Measurements from ENCODE around the gene TGM1.

The TGM1 gene

DNA sequence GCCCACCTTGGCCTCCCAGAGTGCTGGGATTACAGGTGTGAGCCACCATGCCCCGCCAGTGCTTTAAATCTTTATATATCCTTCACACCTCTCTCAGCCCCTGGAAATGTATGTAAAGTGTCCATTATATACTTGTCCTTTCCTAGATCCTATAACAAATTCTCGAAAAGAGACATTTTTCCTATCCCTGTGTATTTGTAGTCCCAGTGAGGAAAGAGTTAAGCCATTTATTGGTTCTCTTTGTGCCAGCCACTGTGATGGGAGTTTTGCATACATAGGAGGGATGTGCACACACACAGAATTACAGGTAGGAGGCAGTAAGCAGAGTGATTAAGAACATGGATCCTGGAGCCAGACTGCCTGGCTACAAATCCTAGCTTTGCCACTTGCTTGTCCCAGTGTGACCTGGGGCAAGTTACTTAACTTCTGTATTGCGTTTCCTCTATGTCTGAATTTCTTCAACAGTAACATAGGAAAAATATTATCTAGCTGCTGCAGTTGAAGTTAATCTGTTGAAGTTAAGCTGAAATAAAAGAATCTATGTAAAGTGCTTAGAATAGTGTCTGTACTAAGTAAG lies 10.5 kb upstream of the TGM1 start:
- Histone ChIP-seq H3K4me1 (ENCODE audit: control insufficient read depth in 2 of 2, insufficient read depth in 1 of 2, low read depth in 1 of 2, low read length in 2 of 2) (peaks cover 4 to 6% of the 10 kb centered on the region in 2 donors), H3K23ac (ENCODE audit: low read depth, low read length, poor library complexity) (no peak overlapping the region), H3K27ac (replicated peaks; ENCODE audit: low read length) (no peak overlapping the region), H4K91ac (ENCODE audit: low read depth, low read length, poor library complexity) (no peak overlapping the region), H3K18ac (ENCODE audit: low read length) (no peak overlapping the region), H2AK5ac (ENCODE audit: low read depth, low read length) (no peak overlapping the region), H3K36me3 (replicated peaks in 1 of 2; ENCODE audit: control insufficient read depth in 2 of 2, insufficient read depth in 2 of 2, low read length in 2 of 2) (peaks cover 0 to 4% of the 10 kb centered on the region in 2 donors), H3K9ac (ENCODE audit: low read depth, low read length, poor library complexity) (no peak overlapping the region), H2BK5ac (ENCODE audit: low read length) (no peak overlapping the region), H2BK12ac (ENCODE audit: low read length) (no peak overlapping the region), H3K4me3 (ENCODE audit: low read length in 2 of 2) (no peak overlapping the region), H3K27me3 (ENCODE audit: control insufficient read depth in 3 of 3, insufficient read depth in 3 of 3, low read depth in 1 of 3, low read length in 3 of 3) (no peaks in the 10 kb centered on the region), H3K79me1 (ENCODE audit: low read depth, low read length) (no peaks in the 10 kb centered on the region), H3K9me3 (replicated peaks in 1 of 2; ENCODE audit: control insufficient read depth in 2 of 2, insufficient read depth in 1 of 2, low read depth in 1 of 2, low read length in 2 of 2) (peaks cover 0 to 1% of the 10 kb centered on the region in 2 donors), H2BK120ac (ENCODE audit: low read depth, low read length) (no peak overlapping the region), H4K8ac (ENCODE audit: low read depth, low read length) (no peak overlapping the region), H2BK15ac (ENCODE audit: low read length) (no peak overlapping the region), H3K4ac (ENCODE audit: low read length) (no peak overlapping the region), H2AFZ (ENCODE audit: low read length) (no peak overlapping the region), H3K4me2 (ENCODE audit: insufficient read depth, low read length, poor library complexity, severe bottlenecking) (no peak overlapping the region), H3K14ac (ENCODE audit: low read length) (no peak overlapping the region)
- WGBS, 2 donors (ENCODE audit: extremely low coverage in 2 of 2, insufficient read length in 2 of 2, insufficient replicate concordance in 1 of 2), result no CpG with 5 or more reads among the region's 3 CpGs
- no peak for DNase-seq (ENCODE audit: low spot score)

DNA sequence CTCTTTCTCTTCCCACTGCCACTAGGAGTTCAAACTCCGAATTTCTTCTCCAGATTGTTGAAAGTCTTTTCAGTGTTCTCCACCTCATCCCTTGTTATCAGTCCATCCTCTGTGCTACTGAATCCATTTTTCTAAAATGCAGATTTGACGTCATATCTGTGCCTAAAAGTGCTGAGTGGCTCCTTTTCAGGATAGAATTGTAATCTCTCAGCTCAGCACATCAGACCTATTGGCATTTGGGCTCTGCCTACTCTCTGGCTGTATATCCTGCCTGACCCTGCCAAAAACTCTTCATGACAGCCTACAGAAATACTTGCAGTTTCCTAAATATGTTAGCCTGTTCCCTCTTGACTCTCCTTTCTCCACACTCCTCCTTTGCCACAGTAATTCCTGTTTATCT lies 9.5 kb upstream of the TGM1 start:
- no peak overlapping the region for H4K8ac ChIP-seq (ENCODE audit: low read depth, low read length)
- H3K4me3 ChIP-seq (ENCODE audit: low read length in 2 of 2), result no peak overlapping the region
- H3K23ac ChIP-seq (ENCODE audit: low read depth, low read length, poor library complexity), result no peak overlapping the region
- H3K9me3 ChIP-seq (replicated peaks in 1 of 2; ENCODE audit: control insufficient read depth in 2 of 2, insufficient read depth in 1 of 2, low read depth in 1 of 2, low read length in 2 of 2), result peaks cover 0 to 1% of the 10 kb centered on the region in 2 donors
- WGBS, 2 donors (ENCODE audit: extremely low coverage in 2 of 2, insufficient read length in 2 of 2, insufficient replicate concordance in 1 of 2), result no CpG with 5 or more reads among the region's 2 CpGs
- peaks cover 0 to 6% of the 10 kb centered on the region in 2 donors for H3K36me3 ChIP-seq (replicated peaks in 1 of 2; ENCODE audit: control insufficient read depth in 2 of 2, insufficient read depth in 2 of 2, low read length in 2 of 2)
- H3K4me2 ChIP-seq (ENCODE audit: insufficient read depth, low read length, poor library complexity, severe bottlenecking), result no peak overlapping the region
- no peak overlapping the region for H3K14ac ChIP-seq (ENCODE audit: low read length)
- no peak overlapping the region for H3K18ac ChIP-seq (ENCODE audit: low read length)
- peaks cover 4 to 6% of the 10 kb centered on the region in 2 donors for H3K4me1 ChIP-seq (ENCODE audit: control insufficient read depth in 2 of 2, insufficient read depth in 1 of 2, low read depth in 1 of 2, low read length in 2 of 2)
- H2BK120ac ChIP-seq (ENCODE audit: low read depth, low read length), result no peak overlapping the region
- H2BK15ac ChIP-seq (ENCODE audit: low read length), result no peak overlapping the region
- no peak overlapping the region for H3K9ac ChIP-seq (ENCODE audit: low read depth, low read length, poor library complexity)
- H2AK5ac ChIP-seq (ENCODE audit: low read depth, low read length), result no peak overlapping the region
- no peak overlapping the region for H3K4ac ChIP-seq (ENCODE audit: low read length)
- no peak overlapping the region for H3K27ac ChIP-seq (replicated peaks; ENCODE audit: low read length)
- H2BK12ac ChIP-seq (ENCODE audit: low read length), result no peak overlapping the region
- no peak overlapping the region for H2BK5ac ChIP-seq (ENCODE audit: low read length)
- no peaks in the 10 kb centered on the region for H3K79me1 ChIP-seq (ENCODE audit: low read depth, low read length)
- no peak overlapping the region for H2AFZ ChIP-seq (ENCODE audit: low read length)
- H4K91ac ChIP-seq (ENCODE audit: low read depth, low read length, poor library complexity), result no peak overlapping the region
- H3K27me3 ChIP-seq (ENCODE audit: control insufficient read depth in 3 of 3, insufficient read depth in 3 of 3, low read depth in 1 of 3, low read length in 3 of 3), result no peaks in the 10 kb centered on the region
- DNase-seq (ENCODE audit: low spot score), result no peak

DNA sequence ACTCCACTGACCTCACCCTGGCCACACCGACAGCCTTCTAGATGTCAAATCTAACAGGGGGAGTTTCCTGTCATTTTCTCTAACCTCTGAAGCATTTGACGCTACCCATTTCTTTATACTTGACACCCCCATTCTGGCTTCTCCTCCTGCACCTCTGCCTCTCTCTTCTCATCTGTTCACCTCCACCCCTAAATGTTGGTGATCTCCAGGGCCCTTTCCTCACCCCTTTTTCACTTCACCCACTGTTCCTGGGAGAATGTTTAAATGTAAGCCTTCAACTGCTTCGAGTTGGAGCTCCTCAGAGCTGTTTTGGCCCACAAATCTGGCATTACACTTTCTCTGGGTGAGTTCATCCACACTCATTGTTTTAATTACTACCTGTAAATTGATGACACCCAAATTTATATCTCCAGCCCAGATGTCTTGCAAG lies 8.9 kb upstream of the TGM1 start:
- Histone ChIP-seq H3K14ac (ENCODE audit: low read length) (no peak overlapping the region), H3K27me3 (ENCODE audit: control insufficient read depth in 3 of 3, insufficient read depth in 3 of 3, low read depth in 1 of 3, low read length in 3 of 3) (no peaks in the 10 kb centered on the region), H3K27ac (replicated peaks; ENCODE audit: low read length) (no peak overlapping the region), H2BK120ac (ENCODE audit: low read depth, low read length) (no peak overlapping the region), H4K8ac (ENCODE audit: low read depth, low read length) (no peak overlapping the region), H3K9me3 (replicated peaks in 1 of 2; ENCODE audit: control insufficient read depth in 2 of 2, insufficient read depth in 1 of 2, low read depth in 1 of 2, low read length in 2 of 2) (peaks cover 0 to 1% of the 10 kb centered on the region in 2 donors), H3K4me1 (ENCODE audit: control insufficient read depth in 2 of 2, insufficient read depth in 1 of 2, low read depth in 1 of 2, low read length in 2 of 2) (peaks cover 4 to 6% of the 10 kb centered on the region in 2 donors), H2AK5ac (ENCODE audit: low read depth, low read length) (peak overlapping the region; percentile 10), H3K4ac (ENCODE audit: low read length) (no peak overlapping the region), H3K36me3 (replicated peaks in 1 of 2; ENCODE audit: control insufficient read depth in 2 of 2, insufficient read depth in 2 of 2, low read length in 2 of 2) (peaks cover 2 to 10% of the 10 kb centered on the region in 2 donors), H4K91ac (ENCODE audit: low read depth, low read length, poor library complexity) (no peak overlapping the region), H3K23ac (ENCODE audit: low read depth, low read length, poor library complexity) (peak overlapping the region; percentile 77), H3K79me1 (ENCODE audit: low read depth, low read length) (no peaks in the 10 kb centered on the region), H3K9ac (ENCODE audit: low read depth, low read length, poor library complexity) (peak overlapping the region; percentile 87), H2AFZ (ENCODE audit: low read length) (peak overlapping the region; percentile 93), H3K18ac (ENCODE audit: low read length) (peak overlapping the region; percentile 67), H3K4me2 (ENCODE audit: insufficient read depth, low read length, poor library complexity, severe bottlenecking) (no peak overlapping the region), H2BK15ac (ENCODE audit: low read length) (no peak overlapping the region), H2BK12ac (ENCODE audit: low read length) (no peak overlapping the region), H3K4me3 (ENCODE audit: low read length in 2 of 2) (peak overlapping the region; percentile 71 to 93), H2BK5ac (ENCODE audit: low read length) (no peak overlapping the region)
- DNase-seq (ENCODE audit: low spot score), result no peak
- no CpG with 5 or more reads among the region's 3 CpGs for whole genome bisulfite sequencing, 2 donors (ENCODE audit: extremely low coverage in 2 of 2, insufficient read length in 2 of 2, insufficient replicate concordance in 1 of 2)

DNA sequence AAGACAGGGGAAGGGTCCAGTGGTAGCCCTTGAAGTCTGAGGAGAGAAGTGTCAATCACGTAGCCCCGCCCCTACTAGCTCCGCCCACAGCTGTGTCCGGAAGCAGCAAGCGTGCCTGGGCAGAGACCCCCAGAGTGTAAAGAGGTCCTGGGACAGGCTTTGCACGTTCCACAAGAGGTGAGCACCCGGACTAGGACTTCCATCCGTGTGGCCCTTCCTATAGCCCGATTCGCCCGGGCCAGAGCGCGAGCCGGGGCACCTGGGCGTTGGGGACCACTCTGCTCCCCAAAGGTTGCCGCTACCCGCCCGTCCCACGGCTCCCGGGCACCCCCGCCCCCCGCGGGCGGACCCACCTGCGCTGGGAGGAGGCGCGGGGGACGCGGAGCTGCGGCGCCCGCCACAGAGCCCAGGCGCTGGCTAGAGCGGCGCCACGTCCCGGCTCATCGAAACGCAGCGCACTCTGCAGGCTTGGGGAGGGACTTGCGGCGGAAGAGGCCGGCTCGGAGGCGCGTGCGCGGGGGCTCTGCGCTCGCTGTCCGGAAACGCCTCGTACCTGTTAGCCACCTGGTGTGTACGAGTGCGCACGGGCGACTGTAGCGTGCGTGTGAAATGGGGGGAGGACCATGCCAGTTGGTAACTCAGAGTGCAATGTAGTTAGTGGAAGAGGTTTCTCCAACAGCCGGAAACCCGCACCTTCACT lies 8.3 kb upstream of the TGM1 start, which contains the start of gene RABGGTA:
RABGGTA (minus strand) TSS at position 464 of the 700 bp plus-strand sequence. CDS start 482 bp downstream, outside the sequence.
- WGBS, 2 donors (ENCODE audit: extremely low coverage in 2 of 2, insufficient read length in 2 of 2, insufficient replicate concordance in 1 of 2), result no CpG with 5 or more reads among the region's 61 CpGs
- no peak within 1 kb of the TSS for H2BK12ac ChIP-seq (ENCODE audit: low read length)

More for the DNA sequence above, 8.3 kb upstream of the TGM1 start, which contains the start of gene RABGGTA:
- H3K36me3 ChIP-seq (replicated peaks in 1 of 2; ENCODE audit: control insufficient read depth in 2 of 2, insufficient read depth in 2 of 2, low read length in 2 of 2), result peaks cover 6 to 15% of the 10 kb centered on the region in 2 donors
- H2BK120ac ChIP-seq (ENCODE audit: low read depth, low read length), result peak within 1 kb of the TSS; percentile 88
- no peaks in the 10 kb centered on the region for H3K27me3 ChIP-seq (ENCODE audit: control insufficient read depth in 3 of 3, insufficient read depth in 3 of 3, low read depth in 1 of 3, low read length in 3 of 3)
- no peak within 1 kb of the TSS for H2BK15ac ChIP-seq (ENCODE audit: low read length)
- H4K8ac ChIP-seq (ENCODE audit: low read depth, low read length), result no peak within 1 kb of the TSS
- peaks cover 4 to 6% of the 10 kb centered on the region in 2 donors for H3K4me1 ChIP-seq (ENCODE audit: control insufficient read depth in 2 of 2, insufficient read depth in 1 of 2, low read depth in 1 of 2, low read length in 2 of 2)
- peak within 1 kb of the TSS; percentile 71 to 93 for H3K4me3 ChIP-seq (ENCODE audit: low read length in 2 of 2)
- H3K14ac ChIP-seq (ENCODE audit: low read length), result no peak within 1 kb of the TSS
- H3K23ac ChIP-seq (ENCODE audit: low read depth, low read length, poor library complexity), result peak within 1 kb of the TSS; percentile 77
- H3K79me1 ChIP-seq (ENCODE audit: low read depth, low read length), result no peaks in the 10 kb centered on the region
- H3K27ac ChIP-seq (replicated peaks; ENCODE audit: low read length), result peak within 1 kb of the TSS; percentile 90
- peak within 1 kb of the TSS; percentile 99 for H3K18ac ChIP-seq (ENCODE audit: low read length)
- peak within 1 kb of the TSS; percentile 68 for H3K4me2 ChIP-seq (ENCODE audit: insufficient read depth, low read length, poor library complexity, severe bottlenecking)
- peak within 1 kb of the TSS; percentile 93 for H2AFZ ChIP-seq (ENCODE audit: low read length)
- peak within 1 kb of the TSS; percentile 91 for H3K9ac ChIP-seq (ENCODE audit: low read depth, low read length, poor library complexity)
- no peak within 1 kb of the TSS for H4K91ac ChIP-seq (ENCODE audit: low read depth, low read length, poor library complexity)
- peak within 1 kb of the TSS; percentile 10 for H2AK5ac ChIP-seq (ENCODE audit: low read depth, low read length)
- H3K4ac ChIP-seq (ENCODE audit: low read length), result no peak within 1 kb of the TSS
- H2BK5ac ChIP-seq (ENCODE audit: low read length), result peak within 1 kb of the TSS; percentile 88
- peak; percentile 90 for DNase-seq (ENCODE audit: low spot score)
- peaks cover 0 to 1% of the 10 kb centered on the region in 2 donors for H3K9me3 ChIP-seq (replicated peaks in 1 of 2; ENCODE audit: control insufficient read depth in 2 of 2, insufficient read depth in 1 of 2, low read depth in 1 of 2, low read length in 2 of 2)
